ENCODE measurements around the gene RAB3IL1. TPM values are rescaled to one million over a fixed set of nuclear protein-coding genes. Genes with fewer than 3 reads are reported as not detected.
"Not testable (repeated sequence)": the region's sequence is repeated elsewhere in the genome, so short reads cannot be mapped to it uniquely, and the experiment has no call there.

Gene RAB3IL1, protein sequence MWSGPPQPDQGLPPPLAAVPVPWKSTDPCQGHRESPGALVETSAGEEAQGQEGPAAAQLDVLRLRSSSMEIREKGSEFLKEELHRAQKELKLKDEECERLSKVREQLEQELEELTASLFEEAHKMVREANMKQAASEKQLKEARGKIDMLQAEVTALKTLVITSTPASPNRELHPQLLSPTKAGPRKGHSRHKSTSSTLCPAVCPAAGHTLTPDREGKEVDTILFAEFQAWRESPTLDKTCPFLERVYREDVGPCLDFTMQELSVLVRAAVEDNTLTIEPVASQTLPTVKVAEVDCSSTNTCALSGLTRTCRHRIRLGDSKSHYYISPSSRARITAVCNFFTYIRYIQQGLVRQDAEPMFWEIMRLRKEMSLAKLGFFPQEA
- 1 to 10 TPM in 1 of 2 experiments, under 1 TPM in 1; 0.28 to 1.6 TPM for total RNA-seq

DNA sequence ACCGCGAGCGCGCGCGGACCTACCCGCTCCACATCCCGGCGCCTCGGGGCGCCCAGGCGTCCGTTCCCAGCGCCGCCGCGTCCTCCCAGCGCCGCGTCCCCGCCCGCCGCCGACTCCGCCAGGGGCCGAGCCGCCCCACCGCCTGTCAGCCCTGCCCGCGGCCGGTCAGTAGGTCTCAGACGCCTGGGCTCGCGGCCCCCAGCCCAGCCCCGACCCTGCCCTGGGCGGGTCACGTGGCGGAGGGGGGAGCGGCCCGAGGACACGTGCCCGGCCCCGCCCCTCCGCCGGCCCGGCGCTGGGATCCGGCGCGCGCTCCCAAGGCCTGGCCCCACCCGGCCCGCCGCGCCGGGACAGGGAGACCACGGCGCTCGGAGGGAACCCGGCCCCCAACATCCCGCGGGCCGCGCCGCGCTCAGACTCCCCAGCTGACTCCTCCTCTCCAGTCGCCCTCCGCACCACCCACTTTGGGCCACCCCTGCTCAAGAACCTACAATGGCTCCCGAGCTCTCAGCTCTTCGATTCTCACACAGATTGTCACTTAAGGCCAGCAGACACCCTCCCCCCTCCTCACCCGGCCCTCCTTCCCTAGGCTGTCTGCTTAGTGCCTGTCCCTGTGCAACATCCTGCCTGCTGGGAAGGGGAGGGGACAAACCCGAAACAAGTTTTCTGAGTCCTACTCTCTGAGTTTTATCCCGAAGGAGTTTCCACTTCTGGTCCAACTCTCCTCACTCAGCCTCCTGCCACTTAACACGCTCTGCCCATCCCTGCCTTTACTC lies at the start of gene RAB3IL1:
RAB3IL1 (minus strand) TSS at position 233 of the 776 bp plus-strand sequence; CDS start at position 34, 199 bp downstream.
- peak; percentile 44 for DNase-seq
- Mint-ChIP-seq H3K4me1 (peaks cover 6% of the 10 kb centered on the region), H3K27me3 (peaks cover 45% of the 10 kb centered on the region), H3K9me3 (no peaks in the 10 kb centered on the region), H3K4me3 (peak within 1 kb of the TSS; percentile 54), H3K27ac (no peak within 1 kb of the TSS), H3K36me3 (no peaks in the 10 kb centered on the region)
- peak; percentile 45 for ATAC-seq (ENCODE audit: low read depth)
- POLR2A ChIA-PET, result no interaction called here

DNA sequence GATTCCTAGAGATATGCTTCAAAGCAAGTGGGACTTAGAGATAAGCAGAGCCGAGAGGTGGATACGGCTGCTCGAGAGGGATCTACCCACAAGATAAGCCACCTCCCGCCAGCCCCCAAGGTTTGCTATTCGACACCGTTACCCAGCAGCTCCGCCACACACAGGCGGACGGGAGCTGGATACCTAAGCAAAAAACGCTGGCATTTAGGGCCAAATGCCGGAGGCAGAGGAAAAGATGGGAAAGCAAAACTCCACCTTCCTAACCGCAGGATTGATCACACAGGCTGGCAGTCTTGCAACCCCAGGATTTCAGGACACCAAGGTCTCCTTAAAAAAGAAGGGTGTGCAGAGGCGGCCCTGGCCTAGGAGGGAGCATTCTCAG lies 49.4 kb upstream of the RAB3IL1 start:
- H3K9me3 Mint-ChIP-seq, result no peaks in the 10 kb centered on the region
- peaks cover 45% of the 10 kb centered on the region for H3K4me1 Mint-ChIP-seq
- H3K4me3 Mint-ChIP-seq, result peak overlapping the region; percentile 93
- peak overlapping the region; percentile 85 for H3K27ac Mint-ChIP-seq
- H3K36me3 Mint-ChIP-seq, result peaks cover 34% of the 10 kb centered on the region
- ATAC-seq (ENCODE audit: low read depth) (peak; percentile 15), DNase-seq (peak; percentile 60)
- POLR2A ChIA-PET, result interaction anchor here (0.6 to 3.3 kb wide), 5 partner anchors 9 to 115 kb away, joined by 4 to 28 read pairs (median 7); no protein-coding TSS in a partner anchor
- H3K27me3 Mint-ChIP-seq, result no peaks in the 10 kb centered on the region

DNA sequence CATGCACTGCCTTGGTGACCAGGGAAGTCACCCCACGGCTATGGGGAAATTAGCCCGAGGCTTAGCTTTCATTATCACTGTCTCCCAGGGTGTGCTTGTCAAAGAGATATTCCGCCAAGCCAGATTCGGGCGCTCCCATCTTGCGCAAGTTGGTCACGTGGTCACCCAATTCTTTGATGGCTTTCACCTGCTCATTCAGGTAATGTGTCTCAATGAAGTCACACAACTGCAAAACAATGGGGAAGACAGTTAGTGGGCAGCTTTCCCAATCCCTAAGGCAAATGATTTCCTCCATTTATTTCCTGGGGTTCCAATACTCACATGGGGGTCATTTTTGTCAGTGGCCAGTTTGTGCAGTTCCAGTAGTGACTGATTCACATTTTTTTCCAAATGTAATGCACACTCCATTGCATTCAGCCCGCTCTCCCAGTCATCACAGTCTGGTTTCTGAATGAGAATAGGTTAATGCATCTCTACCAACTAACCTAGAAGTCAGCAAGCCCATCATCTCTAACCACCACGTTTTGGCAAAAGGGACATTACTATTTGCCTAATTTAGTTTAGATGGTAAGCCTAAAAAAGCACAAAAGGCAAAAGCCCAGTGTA lies 47.4 kb upstream of the RAB3IL1 start:
- Mint-ChIP-seq H3K4me1 (peaks cover 34% of the 10 kb centered on the region), H3K4me3 (peak overlapping the region; percentile 93), H3K36me3 (peaks cover 34% of the 10 kb centered on the region)
- ATAC-seq (ENCODE audit: low read depth); H3K9me3 Mint-ChIP-seq; H3K27me3 Mint-ChIP-seq; H3K27ac Mint-ChIP-seq: not testable (repeated sequence)
- DNase-seq, result peak; percentile 10
- POLR2A ChIA-PET, result interaction anchor here (1.1 kb wide), 2 partner anchors 61 to 130 kb away, joined by 3 read pairs; no protein-coding TSS in a partner anchor

DNA sequence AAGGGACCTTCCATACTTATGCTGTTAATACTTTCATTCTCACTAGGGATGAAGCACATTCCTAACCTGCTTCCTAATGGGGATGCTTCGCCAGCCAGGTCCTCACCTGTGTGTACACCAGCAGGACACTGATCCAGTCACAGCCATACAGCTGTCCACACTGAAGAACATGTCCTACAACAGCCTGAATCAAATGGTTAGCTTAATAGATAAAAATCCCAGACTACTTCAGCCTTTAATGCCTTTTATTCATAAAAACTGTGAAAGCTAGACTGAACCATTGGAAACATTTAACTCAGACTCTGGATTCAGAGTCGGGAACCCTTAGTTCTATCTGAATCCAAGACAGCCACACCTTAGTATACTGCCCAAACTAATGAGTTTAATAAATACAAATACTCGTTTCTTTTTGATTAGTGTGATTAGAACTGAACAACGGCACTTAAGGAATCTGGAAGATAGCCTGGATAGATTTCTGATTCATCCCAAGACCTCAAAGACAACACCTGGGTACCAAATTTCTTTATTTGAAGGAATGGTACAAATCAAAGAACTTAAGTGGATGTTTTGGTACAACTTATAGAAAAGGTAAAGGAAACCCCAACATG lies 46.8 kb upstream of the RAB3IL1 start:
- H3K4me1 Mint-ChIP-seq, result peaks cover 34% of the 10 kb centered on the region
- DNase-seq, result peak; percentile 9
- peaks cover 34% of the 10 kb centered on the region for H3K36me3 Mint-ChIP-seq
- H3K9me3 Mint-ChIP-seq, result no peaks in the 10 kb centered on the region
- POLR2A ChIA-PET, result interaction anchor here (1.1 to 2.0 kb wide), 2 partner anchors 8 to 130 kb away, joined by 3 to 5 read pairs; no protein-coding TSS in a partner anchor
- no peak for ATAC-seq (ENCODE audit: low read depth)
- H3K4me3 Mint-ChIP-seq, result peak overlapping the region; percentile 73
- H3K27me3 Mint-ChIP-seq, result no peaks in the 10 kb centered on the region
- peak overlapping the region; percentile 70 for H3K27ac Mint-ChIP-seq

DNA sequence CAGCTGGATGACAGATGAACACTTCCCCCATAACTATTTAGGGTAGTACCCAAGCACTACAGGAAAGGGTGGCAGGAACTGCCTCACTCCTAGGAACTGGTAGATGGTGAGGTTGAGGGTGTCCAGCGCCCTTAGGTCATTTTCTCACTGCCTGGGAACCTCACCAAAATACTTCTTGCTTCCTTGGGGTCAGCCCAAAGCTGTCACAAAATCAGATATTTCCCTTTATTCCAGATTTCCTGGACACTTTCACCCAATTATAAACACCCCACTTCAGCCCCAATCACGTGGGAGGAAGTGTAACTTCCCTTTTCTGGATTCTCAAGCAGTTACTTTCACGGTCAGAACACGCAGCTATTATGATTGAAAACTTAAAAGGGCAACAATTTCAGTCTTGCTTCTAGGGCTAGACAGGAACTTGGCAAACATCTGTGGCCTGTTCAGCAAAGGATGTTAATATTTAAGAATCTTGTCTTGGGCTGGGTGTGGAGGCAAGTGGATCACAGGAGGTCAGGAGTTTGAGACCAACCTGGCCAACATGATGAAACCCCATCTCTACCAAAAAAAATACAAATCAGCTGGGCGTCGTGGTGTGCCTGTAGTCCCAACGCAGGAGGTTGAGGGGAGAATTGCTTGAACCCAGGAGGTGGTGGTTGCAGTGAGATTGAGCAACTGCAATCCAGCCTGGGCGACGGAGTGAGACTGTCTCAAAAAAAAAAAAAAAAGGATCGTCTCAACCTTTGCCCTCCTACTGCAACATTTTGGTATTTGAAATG lies 46.1 kb upstream of the RAB3IL1 start:
- Mint-ChIP-seq H3K9me3 (no peaks in the 10 kb centered on the region), H3K4me3 (peak overlapping the region; percentile 73), H3K4me1 (peaks cover 29% of the 10 kb centered on the region), H3K36me3 (peaks cover 34% of the 10 kb centered on the region), H3K27me3 (no peaks in the 10 kb centered on the region), H3K27ac (peak overlapping the region; percentile 70)
- POLR2A ChIA-PET, result interaction anchor here (0.8 to 2.0 kb wide), 3 partner anchors 9 to 129 kb away, joined by 3 to 5 read pairs (median 3); no protein-coding TSS in a partner anchor
- ATAC-seq (ENCODE audit: low read depth), result no peak
- peak; percentile 16 for DNase-seq

DNA sequence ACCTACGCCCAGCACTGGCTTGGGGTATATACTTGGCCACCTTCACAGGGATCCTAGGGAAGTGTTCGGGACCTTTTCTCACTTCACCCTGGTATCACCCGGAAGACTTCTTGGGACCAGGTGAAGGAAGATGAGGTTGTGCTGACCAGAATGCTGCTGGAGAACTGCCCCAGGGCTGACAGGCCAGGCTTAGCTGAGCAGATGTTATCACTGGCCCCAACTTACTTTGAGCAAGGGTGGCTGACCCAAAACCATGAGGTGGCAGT lies 45.6 kb upstream of the RAB3IL1 start:
- ATAC-seq (ENCODE audit: low read depth) (no peak), DNase-seq (no peak)
- peak overlapping the region; percentile 73 for H3K4me3 Mint-ChIP-seq
- POLR2A ChIA-PET, result interaction anchor here (0.8 to 2.0 kb wide), 3 partner anchors 9 to 63 kb away, joined by 3 to 5 read pairs (median 3); no protein-coding TSS in a partner anchor
- peaks cover 27% of the 10 kb centered on the region for H3K4me1 Mint-ChIP-seq
- no peaks in the 10 kb centered on the region for H3K27me3 Mint-ChIP-seq
- H3K36me3 Mint-ChIP-seq, result peaks cover 34% of the 10 kb centered on the region
- peak overlapping the region; percentile 70 for H3K27ac Mint-ChIP-seq
- no peaks in the 10 kb centered on the region for H3K9me3 Mint-ChIP-seq

DNA sequence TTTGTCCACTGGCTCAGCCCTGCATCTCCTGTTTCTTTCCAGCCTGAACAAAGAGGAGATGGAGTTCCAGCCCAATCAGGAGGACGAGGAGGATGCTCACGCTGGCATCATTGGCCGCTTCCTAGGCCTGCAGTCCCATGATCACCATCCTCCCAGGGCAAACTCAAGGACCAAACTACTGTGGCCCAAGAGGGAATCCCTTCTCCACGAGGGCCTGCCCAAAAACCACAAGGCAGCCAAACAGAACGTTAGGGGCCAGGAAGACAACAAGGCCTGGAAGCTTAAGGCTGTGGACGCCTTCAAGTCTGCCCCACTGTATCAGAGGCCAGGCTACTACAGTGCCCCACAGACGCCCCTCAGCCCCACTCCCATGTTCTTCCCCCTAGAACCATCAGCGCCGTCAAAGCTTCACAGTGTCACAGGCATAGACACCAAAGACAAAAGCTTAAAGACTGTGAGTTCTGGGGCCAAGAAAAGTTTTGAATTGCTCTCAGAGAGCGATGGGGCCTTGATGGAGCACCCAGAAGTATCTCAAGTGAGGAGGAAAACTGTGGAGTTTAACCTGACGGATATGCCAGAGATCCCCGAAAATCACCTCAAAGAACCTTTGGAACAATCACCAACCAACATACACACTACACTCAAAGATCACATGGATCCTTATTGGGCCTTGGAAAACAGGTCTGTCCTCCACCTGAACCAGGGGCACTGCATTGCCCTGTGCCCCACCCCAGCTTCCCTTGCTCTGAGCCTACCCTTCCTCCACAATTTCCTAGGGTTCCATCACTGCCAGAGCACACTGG lies 45.0 kb upstream of the RAB3IL1 start:
- Mint-ChIP-seq H3K4me3 (peak overlapping the region; percentile 73), H3K27me3 (no peaks in the 10 kb centered on the region), H3K27ac (peak overlapping the region; percentile 70), H3K36me3 (peaks cover 34% of the 10 kb centered on the region), H3K4me1 (peaks cover 27% of the 10 kb centered on the region), H3K9me3 (no peaks in the 10 kb centered on the region)
- DNase-seq (no peak), ATAC-seq (ENCODE audit: low read depth) (no peak)
- POLR2A ChIA-PET, result interaction anchor here (1.2 to 2.0 kb wide), 2 partner anchors 10 to 12 kb away, joined by 3 to 5 read pairs; no protein-coding TSS in a partner anchor

DNA sequence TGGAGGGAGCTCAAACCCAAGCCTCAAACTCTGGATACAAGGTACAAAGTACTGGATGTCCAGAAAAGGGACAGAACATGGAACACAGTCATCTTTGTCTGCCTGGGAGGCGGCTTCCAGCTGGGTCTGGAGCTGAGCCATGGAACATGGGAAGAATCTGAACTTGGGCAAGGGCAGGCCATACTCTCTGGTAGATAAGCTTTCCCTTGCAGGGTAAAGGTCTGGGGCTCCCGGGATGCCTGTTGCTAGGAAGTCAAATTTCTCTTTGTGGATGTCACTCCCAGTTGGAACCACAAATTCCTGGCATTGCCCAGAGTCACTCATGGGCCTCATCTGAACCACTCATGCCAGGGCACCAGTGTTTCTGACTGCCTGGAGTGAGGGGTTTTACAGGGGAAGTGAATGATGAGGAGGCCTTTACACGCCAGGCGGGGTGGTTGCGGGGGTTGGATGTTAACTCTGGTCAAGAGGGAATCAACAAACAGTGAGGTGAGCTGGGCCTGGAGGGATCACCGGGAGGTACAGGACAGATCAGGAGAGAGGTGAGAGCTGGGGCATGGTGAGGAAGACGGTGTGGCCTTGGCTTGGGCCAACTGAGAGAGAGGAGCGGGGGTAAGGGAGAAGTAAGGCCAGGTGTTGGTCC lies 44.3 kb upstream of the RAB3IL1 start:
- Mint-ChIP-seq H3K27me3 (no peaks in the 10 kb centered on the region), H3K9me3 (no peaks in the 10 kb centered on the region), H3K4me3 (no peak overlapping the region), H3K36me3 (peaks cover 34% of the 10 kb centered on the region), H3K27ac (peak overlapping the region; percentile 6), H3K4me1 (peaks cover 27% of the 10 kb centered on the region)
- DNase-seq (no peak), ATAC-seq (ENCODE audit: low read depth) (no peak)
- POLR2A ChIA-PET, result interaction anchor here (1.2 kb wide), 1 partner anchor 11 kb away, joined by 3 read pairs; no protein-coding TSS in a partner anchor

DNA sequence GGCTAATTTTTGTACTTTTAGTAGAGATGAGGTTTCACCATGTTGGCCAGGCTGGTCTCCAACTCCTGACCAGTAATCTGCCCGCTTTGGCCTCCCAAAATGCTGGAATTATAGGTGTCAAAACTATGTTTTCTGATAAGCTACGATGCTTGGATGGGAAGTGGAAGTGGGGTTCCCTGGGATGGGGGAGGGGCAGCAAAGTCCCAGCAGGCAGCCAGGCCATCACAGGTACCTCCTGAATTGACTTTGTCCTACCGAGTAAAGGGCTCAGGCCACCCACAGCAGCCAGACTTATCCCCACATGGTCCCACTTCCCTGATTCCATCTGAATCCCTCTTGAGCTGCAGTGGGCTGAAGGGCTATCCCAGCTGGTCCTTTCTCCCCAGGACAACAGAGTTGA lies 43.2 kb upstream of the RAB3IL1 start:
- H3K27me3 Mint-ChIP-seq, result no peaks in the 10 kb centered on the region
- no peaks in the 10 kb centered on the region for H3K9me3 Mint-ChIP-seq
- no peak overlapping the region for H3K4me3 Mint-ChIP-seq
- peaks cover 25% of the 10 kb centered on the region for H3K4me1 Mint-ChIP-seq
- peaks cover 27% of the 10 kb centered on the region for H3K36me3 Mint-ChIP-seq
- H3K27ac Mint-ChIP-seq, result no peak overlapping the region
- POLR2A ChIA-PET, result interaction anchor here (0.6 kb wide), 1 partner anchor 125 kb away, joined by 4 read pairs; no protein-coding TSS in a partner anchor
- DNase-seq, result no peak
- no peak for ATAC-seq (ENCODE audit: low read depth)

DNA sequence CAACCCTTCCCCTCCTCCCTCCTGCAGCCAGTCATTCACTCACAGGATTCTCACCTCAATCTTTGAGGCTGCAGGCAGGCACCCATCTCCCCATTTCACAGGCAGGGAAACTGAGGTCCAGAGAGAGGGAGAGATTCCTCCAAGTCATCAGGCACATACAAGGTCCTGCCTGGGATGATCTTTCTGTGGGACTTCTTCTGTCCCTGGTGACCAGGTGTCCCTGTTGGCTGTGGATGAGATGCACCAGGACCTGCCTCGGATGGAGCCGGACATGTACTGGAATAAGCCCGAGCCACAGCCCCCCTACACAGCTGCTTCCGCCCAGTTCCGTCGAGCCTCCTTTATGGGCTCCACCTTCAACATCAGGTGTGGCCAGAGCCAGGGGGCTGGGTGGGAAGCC lies 42.3 kb upstream of the RAB3IL1 start:
- Mint-ChIP-seq H3K36me3 (peaks cover 18% of the 10 kb centered on the region), H3K4me1 (peaks cover 17% of the 10 kb centered on the region), H3K27me3 (peaks cover 2% of the 10 kb centered on the region), H3K4me3 (no peak overlapping the region), H3K27ac (no peak overlapping the region), H3K9me3 (no peaks in the 10 kb centered on the region)
- DNase-seq (no peak), ATAC-seq (ENCODE audit: low read depth) (no peak)
- POLR2A ChIA-PET, result interaction anchor here (0.6 to 1.0 kb wide), 2 partner anchors 29 to 124 kb away, joined by 3 to 4 read pairs; no protein-coding TSS in a partner anchor

DNA sequence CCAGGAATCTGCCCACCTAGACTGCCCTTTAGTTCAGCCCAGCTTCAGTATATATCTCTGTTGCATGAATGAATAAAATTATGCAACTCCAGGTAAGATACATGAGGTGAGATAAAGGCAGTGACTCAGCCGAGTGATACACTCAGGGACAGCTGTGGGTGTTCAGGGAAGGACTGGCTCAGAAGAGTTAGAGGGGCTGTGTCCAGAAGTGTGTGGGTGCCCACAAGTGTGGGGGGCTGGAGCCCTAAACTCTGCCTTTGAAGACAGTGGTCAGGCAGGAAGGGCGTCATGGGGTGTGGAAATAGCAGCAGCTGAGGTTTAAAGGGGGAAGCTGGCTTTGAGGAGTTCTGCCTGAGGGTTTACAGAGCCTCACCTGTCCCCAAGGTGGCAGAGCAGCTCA lies 41.7 kb upstream of the RAB3IL1 start:
- POLR2A ChIA-PET, result interaction anchor here (1.0 kb wide), 1 partner anchor 30 kb away, joined by 3 read pairs; no protein-coding TSS in a partner anchor
- peak overlapping the region; percentile 54 for H3K27ac Mint-ChIP-seq
- peaks cover 15% of the 10 kb centered on the region for H3K4me1 Mint-ChIP-seq
- ATAC-seq (ENCODE audit: low read depth) (no peak), DNase-seq (no peak)
- no peaks in the 10 kb centered on the region for H3K9me3 Mint-ChIP-seq
- peaks cover 15% of the 10 kb centered on the region for H3K36me3 Mint-ChIP-seq
- H3K4me3 Mint-ChIP-seq, result no peak overlapping the region
- peaks cover 7% of the 10 kb centered on the region for H3K27me3 Mint-ChIP-seq

Data from activated naive CD8-positive, alpha-beta T cell treated with anti-CD3 and anti-CD28 coated beads, Interleukin-2, amount 10 ng/mL, durations not matched to agents 7 days and 5 days (primary cell).